HG02870 (cell line): ENCODE results near the gene TLE6.
"Not testable (repeated sequence)": the region's sequence is repeated elsewhere in the genome, so short reads cannot be mapped to it uniquely, and the experiment has no call there.

Source experiments
- ATAC-seq: cut with Tn5 transposase; IDR thresholded peaks from one replicate; pipeline ENCODE4 v1.9.1; 2021; ENCODE audit warnings: mild to moderate bottlenecking, moderate library complexity; ENCODE audit not compliant: unreplicated experiment

TLE6 gene

DNA sequence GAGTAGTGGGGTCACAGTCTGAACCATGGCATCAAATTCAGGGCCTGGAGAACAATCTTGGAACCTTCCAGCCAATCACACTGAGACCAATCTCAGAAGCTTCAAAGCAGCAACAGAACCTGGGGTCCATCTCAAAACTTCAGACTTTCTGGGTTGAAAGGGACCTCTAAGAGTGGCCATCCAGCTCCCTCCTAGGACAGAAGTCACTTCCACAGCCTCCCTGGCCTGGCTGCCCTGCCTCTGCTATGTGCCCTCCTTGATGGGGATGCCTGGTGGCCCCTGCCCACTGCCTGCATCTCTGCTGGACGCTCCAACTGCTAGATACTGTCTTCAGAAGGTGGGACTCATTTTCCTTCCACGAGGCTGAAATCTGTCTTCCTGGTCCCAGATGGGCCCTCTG, 49.9 kb downstream of the TLE6 start:
- ATAC-seq: no peak

DNA sequence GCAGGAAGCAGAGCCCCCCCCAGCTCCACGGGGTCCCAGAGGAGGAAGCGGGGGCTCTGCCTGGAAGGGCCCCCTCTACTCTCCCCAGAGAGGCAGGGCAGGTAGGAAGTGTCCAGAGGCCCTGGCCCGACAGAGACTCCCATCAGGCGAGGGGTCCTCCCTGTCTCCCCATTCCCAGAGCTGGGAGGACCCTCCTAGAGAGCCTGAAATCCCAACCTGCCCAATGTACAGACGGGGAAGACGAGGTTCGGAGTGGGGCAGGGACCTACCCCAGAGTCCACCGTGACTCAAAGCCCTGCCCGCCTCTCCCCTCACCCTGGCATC, 50.6 kb downstream of the TLE6 start:
- ATAC-seq: no peak

DNA sequence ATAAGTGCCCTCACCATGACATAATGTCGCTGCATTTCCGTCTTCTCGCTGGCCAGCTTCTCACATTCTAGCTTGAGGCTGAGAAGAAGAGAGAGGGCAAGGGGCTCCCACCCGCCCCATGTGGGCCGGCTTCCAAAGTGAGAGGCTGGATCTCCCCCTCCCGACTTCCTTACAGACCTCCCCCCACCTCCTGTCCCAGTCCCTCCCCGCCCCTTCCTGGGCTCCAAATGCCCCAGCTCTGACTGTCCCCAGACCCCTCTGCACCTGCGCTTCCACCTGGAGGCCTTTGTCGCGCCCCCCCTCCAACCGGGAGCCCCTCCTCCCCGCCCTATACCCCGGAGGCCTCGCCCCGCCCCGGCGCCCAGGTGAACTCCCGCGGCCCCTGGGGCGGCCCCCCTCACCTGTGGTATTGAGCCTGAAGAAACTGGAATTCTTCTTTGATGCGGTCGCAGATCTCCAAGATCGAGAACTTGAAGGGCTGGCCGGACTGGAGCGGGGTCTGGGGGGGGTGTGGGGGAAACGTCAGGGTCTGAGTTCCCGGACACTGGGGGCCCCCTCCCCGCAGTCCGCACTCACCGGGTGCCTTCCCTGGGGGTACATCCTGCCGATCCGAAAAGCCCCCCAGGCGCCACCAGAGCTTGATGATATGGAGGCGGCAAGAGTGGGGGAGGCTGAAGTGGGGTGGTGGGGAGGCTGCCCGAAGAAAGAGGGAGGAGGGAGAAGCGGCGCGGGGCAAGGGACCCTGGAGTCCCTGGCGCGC, 51.1 kb downstream of the TLE6 start:
- ATAC-seq: no peak

DNA sequence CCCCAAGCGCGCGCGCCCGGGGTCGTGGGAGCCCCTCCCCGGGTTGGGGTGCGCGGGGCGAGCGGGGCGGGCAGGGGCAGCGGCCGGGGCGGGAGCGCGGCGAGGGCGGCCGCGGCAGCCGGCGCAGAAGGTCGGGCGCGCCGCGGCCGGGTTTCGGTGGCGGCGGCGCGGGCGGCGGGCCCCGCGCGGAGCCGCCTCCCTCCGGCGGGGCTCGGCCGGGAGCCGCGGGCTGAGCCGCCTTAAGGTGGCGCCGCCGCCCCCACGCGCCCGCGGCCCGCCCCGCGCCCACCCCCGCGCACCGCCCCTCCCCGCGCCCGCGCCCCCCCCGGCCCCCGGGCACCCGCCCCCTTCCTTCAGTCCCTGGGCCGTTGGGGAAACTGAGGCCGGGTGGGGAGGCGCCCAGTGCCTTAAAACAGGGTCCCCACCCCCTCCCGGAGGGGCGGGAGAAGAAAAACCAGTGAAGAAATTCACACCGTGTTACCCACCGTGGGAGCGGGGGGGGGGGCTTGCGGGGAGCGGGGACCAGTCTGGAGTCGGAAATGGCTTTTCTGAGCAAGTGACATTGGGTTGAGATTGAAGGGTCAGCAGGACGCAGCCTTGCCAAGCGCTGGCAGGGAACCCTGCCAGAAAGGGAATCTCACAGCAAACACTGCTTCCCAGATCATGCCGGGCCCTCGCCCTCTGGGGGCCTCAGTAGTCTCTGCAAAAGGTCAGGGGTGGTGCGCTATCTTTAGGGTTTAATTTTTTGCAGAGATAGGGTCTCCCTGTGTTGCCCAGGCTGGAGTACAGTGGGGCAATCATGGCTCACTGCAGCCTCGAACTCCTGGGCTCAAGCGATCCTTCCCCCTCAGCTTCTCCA, 51.9 kb downstream of the TLE6 start, which contains the start of gene TLE2:
Gene TLE2, minus strand, starts transcription at position 216 of the 859 bp plus-strand sequence. CDS start 376 bp downstream, outside the sequence.
- ATAC-seq: no peak

DNA sequence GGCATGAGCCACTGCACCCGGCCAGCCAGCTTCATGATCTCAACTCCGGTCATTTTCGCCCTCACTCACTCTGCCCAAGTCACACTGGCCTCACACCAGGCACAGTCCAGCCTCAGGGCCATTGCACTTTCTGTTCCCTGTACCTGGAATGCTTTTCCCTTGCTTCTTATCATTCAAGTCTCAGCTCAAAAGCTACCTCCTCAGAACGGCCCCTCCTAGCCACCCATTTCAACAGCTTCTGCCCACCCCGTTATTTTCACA, 54.2 kb downstream of the TLE6 start:
- ATAC-seq: no peak

DNA sequence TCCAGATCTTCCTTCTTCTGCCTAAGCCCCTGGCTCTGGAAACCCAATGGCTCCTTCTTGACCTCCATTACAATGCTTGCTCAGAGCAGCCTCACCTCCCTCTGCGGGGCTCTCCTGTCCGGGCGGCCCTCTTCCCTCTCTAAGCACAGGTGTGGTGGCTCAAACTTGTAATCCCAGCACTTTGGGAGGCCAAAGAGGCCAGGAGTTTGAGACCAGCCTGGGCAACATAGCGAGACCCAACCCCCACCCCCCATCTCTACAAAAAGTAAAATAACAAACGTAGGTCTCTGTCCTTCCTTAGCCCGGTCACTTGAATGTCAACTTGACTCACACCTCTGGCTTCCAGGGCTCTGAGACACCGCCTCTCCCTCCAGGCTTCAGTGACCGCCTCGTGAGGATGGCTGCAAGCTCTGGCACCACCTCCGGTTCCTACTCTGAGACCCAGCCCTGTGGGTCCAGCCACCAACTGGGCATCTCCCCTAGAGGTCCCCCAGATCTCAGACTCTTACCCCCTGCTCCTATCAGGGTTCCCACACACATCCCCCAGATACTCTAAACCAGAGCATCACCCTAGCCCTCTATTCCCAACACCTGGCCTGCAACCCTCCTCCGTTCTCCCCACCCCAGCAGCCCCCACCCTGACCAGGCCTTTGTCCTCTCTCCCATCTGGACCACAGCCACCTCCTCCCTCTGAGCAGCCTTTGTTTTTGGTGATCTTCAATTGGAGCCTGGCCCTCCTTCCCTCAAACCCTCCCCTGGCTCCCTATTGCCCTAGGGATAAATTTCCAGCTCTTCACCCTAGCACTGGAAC, 56.4 kb downstream of the TLE6 start:
- no peak for ATAC-seq

DNA sequence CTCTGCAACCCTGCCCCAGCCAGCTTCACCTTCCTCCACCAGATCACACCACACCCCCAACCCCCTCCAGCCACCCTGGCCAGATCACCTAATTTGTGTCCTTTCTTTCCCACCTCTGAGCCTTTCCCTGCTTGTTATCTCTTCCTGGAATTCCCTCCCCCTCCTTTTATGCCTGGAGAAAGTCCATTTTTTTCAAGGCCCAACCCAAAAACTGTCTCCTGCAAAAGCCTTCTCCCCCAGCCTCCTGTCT, 57.0 kb downstream of the TLE6 start:
- no peak for ATAC-seq

DNA sequence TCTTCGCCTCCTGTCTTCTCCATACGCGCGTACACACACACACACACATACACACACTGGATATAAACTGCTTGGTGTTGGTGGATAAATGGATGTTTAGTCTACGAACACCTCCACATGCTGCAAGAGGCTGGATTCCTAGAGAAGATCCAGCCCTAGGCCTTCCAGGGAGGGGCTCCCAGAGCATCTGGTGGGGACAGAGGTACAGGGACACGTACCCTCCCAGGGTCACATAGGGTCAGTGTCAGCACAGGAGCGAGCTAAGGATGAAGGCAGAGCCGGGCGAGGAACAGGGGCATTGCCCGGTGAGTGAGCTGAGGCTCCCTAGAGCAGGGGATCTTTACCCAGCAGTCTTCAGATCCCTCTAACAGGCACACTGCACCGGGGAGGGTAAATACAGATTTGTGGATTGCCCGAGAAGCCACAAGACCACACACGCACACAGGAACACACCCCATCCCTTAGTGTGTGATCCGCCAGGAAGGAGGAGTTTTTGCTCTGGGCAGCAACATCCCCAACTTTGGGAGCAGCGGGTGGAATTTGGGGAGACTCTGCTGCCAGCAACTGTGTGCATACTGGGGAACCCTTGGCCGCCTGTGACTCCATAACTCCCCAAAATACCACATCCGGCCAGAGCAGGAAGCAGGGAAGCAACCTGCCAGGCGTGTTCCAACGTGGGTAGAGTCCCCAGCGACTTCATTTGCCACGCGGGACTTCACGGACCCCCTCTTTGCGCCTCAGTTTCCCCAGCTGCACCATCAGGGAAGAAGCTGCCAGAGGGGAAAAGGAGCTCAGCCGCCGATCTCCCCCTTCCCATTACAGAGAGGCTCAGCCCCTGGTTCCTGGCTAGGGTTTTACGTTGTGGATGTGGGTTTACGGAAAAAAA, 57.5 kb downstream of the TLE6 start:
- no peak for ATAC-seq

DNA sequence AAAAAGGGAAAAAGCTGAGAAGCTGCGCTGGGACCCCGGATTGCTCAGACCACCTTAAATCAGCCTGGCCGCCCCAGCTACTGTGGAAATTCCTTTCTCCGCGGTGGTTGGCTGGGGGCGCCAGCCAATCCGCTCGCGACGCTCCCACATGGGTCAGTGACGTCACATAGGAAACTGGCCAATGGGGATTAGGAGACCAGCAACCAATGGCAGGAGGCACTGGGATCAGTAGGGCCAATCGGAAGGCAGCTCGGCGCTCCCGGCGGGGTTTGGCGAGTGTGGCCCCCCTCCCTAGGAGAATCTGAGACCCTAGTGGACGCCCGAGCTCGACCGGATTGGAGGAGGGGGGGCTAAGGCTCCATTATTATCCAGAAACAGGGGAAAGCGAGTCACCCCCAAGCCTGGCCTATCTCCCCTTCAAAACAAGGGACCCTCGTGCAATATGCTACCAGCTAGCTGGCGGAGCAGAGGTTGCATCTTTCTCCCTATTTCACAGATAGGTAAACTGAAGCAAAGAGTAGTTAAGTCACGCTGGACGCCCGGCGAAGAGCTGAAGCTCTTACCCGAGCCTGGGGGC, 58.3 kb downstream of the TLE6 start:
- ATAC-seq: peak; percentile 88

DNA sequence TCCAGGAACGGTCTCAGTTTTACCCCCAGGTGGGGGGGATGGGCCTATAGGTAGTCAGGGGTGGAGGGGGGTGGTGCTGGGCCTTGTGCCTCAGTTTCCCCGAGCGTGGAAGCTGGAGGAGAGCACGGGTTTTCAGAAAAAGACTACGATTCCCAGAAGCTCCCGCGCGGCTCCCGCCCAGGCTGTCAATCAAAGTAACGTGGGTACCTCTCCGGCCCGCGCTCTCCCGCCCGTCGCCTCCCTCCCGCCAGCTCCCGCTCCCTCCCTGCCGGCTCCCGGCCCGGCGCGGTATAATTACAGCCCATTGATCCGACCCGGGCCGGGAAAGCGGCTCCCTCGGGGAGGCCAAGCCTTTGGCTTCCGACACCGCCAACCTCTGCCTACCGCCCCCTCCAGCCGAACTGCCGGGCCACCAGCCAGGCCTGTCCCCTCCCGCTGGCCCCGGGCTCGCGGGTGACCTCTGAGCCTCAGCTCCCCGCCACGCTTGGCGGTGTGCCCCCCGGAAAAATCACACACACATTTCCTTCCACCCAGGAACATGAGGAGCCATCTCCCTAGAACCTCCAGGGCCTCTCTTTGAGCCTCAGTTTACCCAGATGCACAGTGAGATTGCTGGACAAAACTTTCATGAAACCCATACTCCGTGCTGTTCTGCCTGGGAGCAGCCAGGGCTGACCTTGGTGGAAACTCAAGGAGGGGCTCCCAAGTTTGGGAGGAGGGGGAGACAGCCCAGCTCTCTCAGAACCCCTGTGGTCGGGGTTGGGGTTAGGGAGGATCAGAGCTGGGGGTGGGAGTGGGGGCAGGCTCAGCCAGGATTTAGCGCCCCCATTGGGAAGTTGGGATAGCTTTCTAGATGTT, 59.0 kb downstream of the TLE6 start:
- peak; percentile 37 for ATAC-seq

DNA sequence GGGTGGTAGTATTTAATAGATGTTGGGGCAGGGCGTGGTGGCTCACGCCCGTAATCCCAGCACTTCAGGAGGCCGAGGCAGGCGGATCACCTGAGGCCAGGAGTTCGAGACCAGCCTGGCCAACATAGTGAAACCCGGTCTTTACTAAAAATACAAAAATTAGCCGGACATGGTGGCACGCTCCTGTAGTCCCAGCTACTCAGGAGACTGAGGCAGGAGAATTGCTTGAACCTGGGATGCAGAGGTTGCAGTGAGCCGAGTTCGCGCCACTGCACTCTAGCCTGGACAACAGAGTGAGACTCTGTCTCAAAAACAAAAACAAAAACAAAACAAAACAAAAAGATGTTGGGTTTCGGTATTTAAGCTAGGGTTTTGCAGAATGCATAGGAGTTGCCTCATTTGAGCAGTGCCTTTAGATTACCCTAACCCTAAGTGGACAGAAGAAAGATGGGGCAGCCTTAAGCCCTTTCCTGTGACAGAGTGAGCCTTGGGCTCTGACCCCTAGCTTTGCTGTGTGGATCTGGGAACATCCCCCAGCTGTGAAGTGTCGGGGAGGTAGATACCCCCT, 59.7 kb downstream of the TLE6 start:
- ATAC-seq: not testable (repeated sequence)

DNA sequence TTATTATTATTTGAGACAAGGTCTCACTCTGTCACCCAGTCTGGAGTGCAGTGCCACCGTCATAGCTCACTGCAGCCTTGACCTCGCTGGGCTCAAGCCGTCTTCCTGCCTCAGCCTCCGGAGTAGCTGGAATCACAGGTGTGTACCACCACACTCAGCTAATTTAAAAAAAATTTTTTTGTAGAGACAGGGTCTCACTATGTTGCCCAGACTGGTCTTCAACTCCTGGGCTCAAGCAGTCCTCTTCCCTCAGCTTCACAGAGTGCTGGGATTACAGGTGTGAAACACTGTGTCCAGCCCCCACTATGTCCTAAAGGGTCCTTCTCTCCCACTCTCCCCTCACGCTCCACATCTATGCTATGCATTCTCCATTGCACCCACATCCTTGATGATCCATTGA, 60.9 kb downstream of the TLE6 start:
- ATAC-seq: no peak

DNA sequence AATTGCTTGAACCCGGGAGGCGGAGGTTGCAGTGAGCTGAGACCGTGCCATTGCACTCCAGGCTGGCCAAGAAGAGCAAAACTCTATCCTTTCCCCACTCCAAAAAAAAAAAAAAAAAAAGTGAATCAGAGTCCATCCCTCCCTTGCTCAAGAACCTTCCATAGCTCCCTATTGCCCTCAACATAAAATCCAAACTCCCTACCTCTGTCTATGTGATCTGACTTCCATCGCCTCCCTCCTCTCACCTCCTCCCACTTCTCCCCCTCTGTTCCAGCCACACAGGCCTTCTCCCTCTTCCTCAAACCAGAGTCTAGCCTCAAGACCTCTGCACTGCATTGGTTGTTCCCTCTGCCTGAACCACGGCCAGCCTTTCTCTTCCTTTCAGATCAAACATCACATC, 61.8 kb downstream of the TLE6 start:
- no peak for ATAC-seq

DNA sequence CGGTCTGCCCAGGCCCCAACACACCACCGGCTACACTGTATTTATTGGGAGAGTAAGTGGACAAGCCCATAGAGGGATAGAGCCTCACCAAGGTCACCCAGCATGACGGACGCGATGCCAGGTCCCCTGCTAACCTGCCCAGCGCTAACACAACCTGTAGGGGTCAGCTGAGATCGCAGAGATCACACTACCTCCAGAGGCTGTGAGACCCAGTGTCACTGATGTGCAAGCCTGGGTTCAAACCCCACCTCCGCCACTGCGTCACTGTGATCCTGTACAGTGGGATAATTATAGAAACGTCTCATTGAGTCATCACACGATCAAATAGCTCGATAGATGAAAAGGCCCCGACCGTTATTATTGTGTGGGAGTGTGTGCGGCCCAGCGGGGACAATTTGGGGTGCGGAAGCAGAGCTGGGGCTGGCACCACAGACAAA, 62.3 kb downstream of the TLE6 start:
- ATAC-seq: no peak

DNA sequence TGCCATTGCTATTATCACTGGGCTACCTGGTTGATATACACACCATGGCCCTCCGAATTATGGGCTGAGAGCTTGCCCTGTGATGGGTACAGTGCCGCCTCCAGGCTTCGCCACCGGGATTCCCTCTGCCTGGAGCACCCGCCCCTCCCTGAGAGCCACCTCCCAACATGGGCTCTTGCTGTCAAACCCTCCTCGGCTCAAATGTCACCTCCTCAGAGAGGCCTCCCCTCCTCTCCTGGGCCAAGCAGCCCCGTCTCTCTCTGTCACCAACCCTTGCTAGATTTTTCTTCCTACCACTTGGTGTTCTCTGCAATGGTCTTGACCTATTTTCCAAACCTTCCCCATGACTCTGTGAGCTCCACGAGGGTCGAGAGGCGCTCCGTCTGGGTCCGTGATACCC, 64.0 kb downstream of the TLE6 start:
- no peak for ATAC-seq

DNA sequence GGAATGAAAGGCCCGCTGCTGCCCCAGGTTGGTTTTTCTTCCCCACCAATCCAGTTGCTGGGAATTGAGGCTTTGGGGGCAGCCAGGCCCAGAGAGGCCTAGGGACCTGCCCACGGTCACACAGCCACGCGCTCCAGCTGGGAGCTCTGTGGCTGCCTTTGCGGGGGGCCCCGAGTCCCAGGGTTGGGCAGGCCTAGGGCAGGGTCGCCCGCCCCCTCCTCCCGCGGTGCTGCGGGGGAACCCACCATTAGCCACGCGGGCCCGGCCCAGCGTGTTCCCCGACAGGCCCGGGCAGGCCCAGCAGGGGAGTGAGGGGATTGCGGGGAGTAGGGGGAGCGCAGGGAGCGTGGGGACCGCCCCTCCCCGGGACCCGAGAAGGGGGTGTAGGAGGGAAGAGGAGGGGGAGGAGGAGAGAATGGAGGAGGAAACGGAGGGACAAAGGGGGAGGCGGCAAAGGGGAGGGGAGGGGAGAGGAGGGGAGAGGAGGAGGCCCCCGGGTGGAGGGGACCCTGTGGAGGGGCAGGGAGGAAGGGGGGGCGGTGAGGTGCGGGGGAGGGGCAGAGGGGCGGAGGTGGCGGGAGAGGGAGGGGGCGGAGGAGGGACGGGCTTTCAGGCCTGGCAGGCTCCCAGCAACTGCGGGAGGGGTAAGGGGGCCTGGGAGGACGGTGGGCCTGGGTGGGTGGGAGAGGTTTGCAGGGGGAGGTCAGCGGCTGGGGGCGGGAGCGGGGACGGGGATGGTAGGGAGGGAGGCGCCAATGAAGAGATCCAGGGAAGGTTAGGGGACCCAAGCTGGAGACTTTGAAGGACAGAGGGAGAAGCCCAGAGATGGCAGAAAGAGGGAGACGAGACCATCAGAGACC, 64.6 kb downstream of the TLE6 start:
- ATAC-seq: no peak

DNA sequence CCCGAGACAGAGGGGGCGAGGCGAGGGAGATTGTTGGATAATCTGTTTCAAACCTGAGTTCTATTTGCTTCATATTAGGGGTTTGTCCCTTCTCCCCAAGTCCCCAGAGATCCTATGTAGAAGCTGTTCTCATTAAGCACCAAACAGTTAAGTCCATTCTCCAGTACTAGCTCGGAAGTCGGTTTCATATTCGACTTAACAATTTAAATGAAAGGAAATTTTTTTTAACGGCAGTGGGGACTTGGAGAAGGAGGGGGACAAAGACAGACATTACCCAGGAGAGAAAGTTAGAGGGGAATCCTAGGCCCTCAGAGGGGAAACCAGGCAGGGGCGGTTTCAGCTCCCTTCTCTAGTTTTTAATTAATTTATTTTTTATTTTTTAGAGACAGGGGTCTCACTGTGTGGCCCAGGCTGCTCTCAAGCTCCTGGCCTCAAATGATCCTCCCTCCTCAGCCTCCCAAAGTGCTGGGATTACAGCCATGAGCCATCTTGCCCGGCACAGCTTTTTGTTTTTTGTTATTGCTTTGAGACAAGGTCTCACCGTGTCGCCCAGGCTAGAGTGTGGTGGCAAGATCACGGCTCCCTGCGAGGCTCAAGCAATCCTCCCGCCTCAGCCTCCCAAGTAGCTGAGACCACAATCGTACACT, 65.4 kb downstream of the TLE6 start:
- no peak for ATAC-seq
